T-helper 17 cell (primary cell): ENCODE results near the gene PPIE. TPM values are rescaled to one million over a fixed set of nuclear protein-coding genes. Genes with fewer than 3 reads are reported as not detected.
A peak's percentile ranks its signal among the peaks of the same experiment; 100 is the strongest.
"Not testable (repeated sequence)": the region's sequence is repeated elsewhere in the genome, so short reads cannot be mapped to it uniquely, and the experiment has no call there.

ENCODE experiments used
- ATAC-seq: fragments of 150-1000 bp; cut with Tn5 transposase; 2 replicates; pipeline ENCODE4 v1.10.0; 2021; ENCODE audit warnings: mild to moderate bottlenecking, moderate library complexity
- DNase-seq, 3 donors: peaks; one replicate each; pipeline versions ENCODE4 v3.0.0 to v3.0.0-alpha.2; 2020 to 2021
- H3K9me3 ChIP-seq: one replicate; pipeline ENCODE4 v1.7.0; 2013; ENCODE audit warnings: low read length, mild to moderate bottlenecking; ENCODE audit not compliant: control insufficient read depth, poor library complexity, severe bottlenecking
- H3K27ac Mint-ChIP-seq: one replicate; pipeline ENCODE4 v1.8.0; 2022; ENCODE audit warnings: mild to moderate bottlenecking, moderate library complexity, mixed read lengths
- H3K27me3 Mint-ChIP-seq: one replicate; pipeline ENCODE4 v1.8.0; 2022; ENCODE audit warnings: mixed read lengths
- H3K36me3 Mint-ChIP-seq: one replicate; pipeline ENCODE4 v1.8.0; 2022; ENCODE audit warnings: low read depth, mixed read lengths
- H3K4me1 Mint-ChIP-seq: one replicate; pipeline ENCODE4 v1.8.0; 2022; ENCODE audit warnings: mild to moderate bottlenecking, mixed read lengths
- H3K4me3 Mint-ChIP-seq: one replicate; pipeline ENCODE4 v1.8.0; 2022; ENCODE audit warnings: mild to moderate bottlenecking, moderate library complexity, mixed read lengths
- total RNA-seq, 4 donors: library from RNA in 2 of 4; stranded (reverse) in 2 of 4; gene quantifications; one replicate each; pipeline ENCODE4 v1.2.3 and lab custom pipeline; 2022 to 2026

Gene PPIE
- total RNA-seq, 2 donors from 2014 or later, result 44.8 to 57.5 TPM

- DNase-seq, H3K4me3 Mint-ChIP-seq, H3K27ac Mint-ChIP-seq, H3K27me3 Mint-ChIP-seq, H3K36me3 Mint-ChIP-seq, H3K9me3 ChIP-seq, ATAC-seq, H3K4me1 Mint-ChIP-seq: not testable (repeated sequence)
Observed at GRCh38 chr1:39769502-39769901, 30.8 kb downstream of the PPIE start.

DNA sequence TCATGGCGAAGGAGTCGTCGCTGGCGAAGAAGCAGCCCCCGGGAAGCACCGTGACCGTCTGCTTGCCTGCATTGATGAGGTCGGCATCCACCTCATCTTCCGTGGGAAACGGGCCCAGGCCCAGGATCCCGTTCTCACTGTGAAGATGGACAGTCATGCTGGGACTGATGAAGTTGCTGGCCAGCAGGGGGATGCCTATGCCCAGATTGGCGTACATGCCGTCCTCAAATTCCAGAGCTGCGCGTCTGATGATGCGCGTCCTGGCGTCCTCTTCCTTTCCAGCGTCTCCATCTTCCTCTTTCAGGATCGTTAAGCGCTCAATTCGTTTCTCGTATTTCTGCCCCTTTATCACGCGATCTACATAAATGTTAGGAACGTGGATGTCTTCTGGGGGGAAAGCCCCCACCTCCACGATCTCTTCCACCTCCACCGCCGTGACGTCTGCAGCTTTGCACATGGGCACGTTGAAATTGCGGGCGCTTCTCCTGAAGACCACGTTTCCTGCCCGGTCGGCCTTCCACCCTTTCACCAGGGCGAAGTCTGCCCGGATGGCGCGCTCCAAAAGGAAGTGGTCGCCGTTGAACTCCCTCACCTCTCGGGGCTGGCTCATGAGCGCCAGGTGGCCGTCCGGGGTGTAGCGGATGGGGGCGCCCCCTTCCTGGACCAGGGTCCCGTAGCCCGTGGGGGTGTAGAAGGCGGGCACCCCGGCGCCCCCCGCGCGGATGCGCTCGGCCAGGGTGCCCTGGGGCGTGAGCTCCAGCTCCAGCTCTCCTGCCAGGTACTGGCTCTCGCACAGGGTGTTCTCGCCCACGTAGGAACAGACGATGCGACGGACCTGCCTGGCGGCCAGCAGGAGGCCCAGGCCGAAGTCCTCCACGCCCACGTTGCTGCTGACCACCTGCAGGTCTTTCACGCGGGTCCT is 31.7 kb downstream of the PPIE start:
- H3K36me3 Mint-ChIP-seq, H3K4me3 Mint-ChIP-seq, H3K4me1 Mint-ChIP-seq, DNase-seq, H3K27me3 Mint-ChIP-seq, H3K27ac Mint-ChIP-seq, H3K9me3 ChIP-seq: not testable (repeated sequence)
- peak; percentile 38 for ATAC-seq

GRCh38 chr1:39771022-39771532 is 32.4 kb downstream of the PPIE start, which contains the start of gene OXCT2:
TSS of gene OXCT2 (minus strand) at chr1:39771348. CDS start at chr1:39771255, 93 bp downstream.
- not testable (repeated sequence) for H3K4me3 Mint-ChIP-seq, H3K9me3 ChIP-seq, DNase-seq, H3K36me3 Mint-ChIP-seq, H3K4me1 Mint-ChIP-seq, H3K27ac Mint-ChIP-seq, H3K27me3 Mint-ChIP-seq
- ATAC-seq, result peak; percentile 28

DNA sequence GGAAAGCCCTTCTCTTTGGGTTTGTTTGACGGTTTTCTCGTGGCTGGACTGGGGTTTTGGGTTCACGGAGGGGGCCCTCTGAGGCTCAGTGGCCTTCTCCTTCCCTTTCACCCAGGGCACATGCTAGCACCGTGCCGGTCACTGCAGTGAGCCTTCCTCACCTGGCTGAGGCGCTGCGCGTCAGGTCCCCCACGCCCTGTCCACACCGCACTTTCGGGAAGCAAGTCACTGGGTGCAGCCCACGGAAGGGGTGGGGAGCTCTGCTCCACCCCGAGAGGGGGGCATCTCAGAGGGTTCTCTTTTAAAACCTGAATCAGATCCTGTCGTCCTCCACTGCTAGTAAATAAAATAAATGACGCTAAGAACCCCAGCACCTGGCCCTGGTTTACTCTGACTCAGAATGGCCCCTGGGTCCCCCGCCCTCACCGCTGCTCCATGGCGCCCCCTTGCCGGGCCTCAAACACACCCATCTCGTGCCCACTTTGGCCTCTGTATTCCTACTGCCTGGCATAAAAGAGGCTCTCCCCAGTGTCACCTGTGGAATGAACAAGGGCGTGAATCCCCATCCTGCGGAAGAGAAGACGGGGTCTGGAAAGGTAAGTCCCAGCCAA is 34.8 kb downstream of the PPIE start:
- H3K27me3 Mint-ChIP-seq, H3K36me3 Mint-ChIP-seq, DNase-seq, H3K27ac Mint-ChIP-seq, H3K4me1 Mint-ChIP-seq, H3K9me3 ChIP-seq, H3K4me3 Mint-ChIP-seq: not testable (repeated sequence)
- peak; percentile 66 for ATAC-seq

- not testable (repeated sequence) for H3K27me3 Mint-ChIP-seq, H3K9me3 ChIP-seq, H3K27ac Mint-ChIP-seq, DNase-seq, H3K36me3 Mint-ChIP-seq, H3K4me1 Mint-ChIP-seq, H3K4me3 Mint-ChIP-seq, ATAC-seq
Observed at GRCh38 chr1:39775141-39775540, 36.5 kb downstream of the PPIE start.

DNA sequence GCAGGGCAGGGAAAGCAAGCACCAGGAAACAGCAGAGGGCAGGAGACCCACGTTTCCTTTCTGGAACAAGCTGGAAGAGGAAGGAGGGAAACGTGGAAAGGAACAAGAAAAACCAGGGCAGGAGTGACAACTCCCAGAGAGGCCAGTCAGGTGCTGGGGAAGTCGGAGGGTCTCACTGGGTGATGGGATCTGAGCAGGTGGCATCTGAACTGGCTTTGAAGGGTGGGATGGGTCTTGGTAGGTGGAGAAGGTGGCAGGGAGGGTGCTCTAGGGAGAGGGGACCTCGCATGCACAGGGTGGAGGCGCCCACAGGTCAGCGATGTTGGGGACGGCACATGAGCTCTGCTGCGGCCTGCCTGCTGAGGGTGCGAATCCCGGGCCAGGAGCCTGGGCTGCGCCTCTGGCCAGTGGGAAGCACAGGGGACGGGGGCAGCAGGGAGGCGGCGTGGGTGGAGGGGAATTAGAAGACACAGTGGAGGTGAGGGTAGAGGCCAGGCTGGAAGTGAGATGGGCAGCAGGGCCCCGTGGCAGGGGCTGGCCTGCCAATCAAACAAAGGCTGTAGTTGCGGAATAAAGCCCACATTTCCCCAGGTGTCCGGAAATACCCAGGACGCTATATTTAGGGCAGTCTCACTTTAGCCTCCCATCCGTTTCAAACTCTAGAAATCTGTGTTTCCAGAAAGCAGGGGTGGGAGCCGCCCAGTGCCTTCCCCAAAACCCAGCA is 37.2 kb downstream of the PPIE start:
- not testable (repeated sequence) for H3K27me3 Mint-ChIP-seq, H3K9me3 ChIP-seq, H3K36me3 Mint-ChIP-seq, H3K4me1 Mint-ChIP-seq, H3K27ac Mint-ChIP-seq, DNase-seq, ATAC-seq, H3K4me3 Mint-ChIP-seq

- H3K9me3 ChIP-seq, result no peaks in the 10 kb centered on the region
- Mint-ChIP-seq H3K27ac (no peak overlapping the region), H3K36me3 (no peaks in the 10 kb centered on the region), H3K4me1 (no peaks in the 10 kb centered on the region), H3K4me3 (no peak overlapping the region), H3K27me3 (peaks cover 13% of the 10 kb centered on the region)
- ATAC-seq, result no peak
- DNase-seq, result no peak
Observed at GRCh38 chr1:39776400-39776713, 37.7 kb downstream of the PPIE start.

- DNase-seq, result no peak
- Mint-ChIP-seq H3K4me1 (no peaks in the 10 kb centered on the region), H3K4me3 (no peak overlapping the region), H3K27me3 (peaks cover 13% of the 10 kb centered on the region), H3K27ac (no peak overlapping the region), H3K36me3 (no peaks in the 10 kb centered on the region)
- no peaks in the 10 kb centered on the region for H3K9me3 ChIP-seq
- no peak for ATAC-seq
Observed at GRCh38 chr1:39776886-39777285, 38.2 kb downstream of the PPIE start.

DNA sequence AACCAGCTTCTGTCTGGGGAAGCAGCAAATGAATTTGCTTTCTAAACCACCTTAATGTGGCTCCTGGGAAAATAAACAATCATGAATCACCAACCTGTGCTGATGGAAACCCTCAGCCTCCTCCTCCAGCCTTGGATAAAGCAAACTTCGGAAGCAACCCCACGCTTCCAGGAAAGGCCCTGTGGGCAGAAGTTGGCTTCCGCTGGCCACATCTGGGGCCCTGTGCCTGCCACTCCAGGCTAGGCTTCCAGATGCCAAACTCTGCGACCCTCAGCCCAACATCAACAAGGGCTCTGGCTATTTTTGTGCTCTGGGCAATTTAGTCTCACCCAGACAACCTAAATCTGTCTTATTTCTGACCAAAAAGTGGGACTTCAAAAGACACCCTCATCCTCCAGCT is 38.6 kb downstream of the PPIE start:
- H3K4me3 Mint-ChIP-seq, result no peak overlapping the region
- DNase-seq, result no peak
- H3K4me1 Mint-ChIP-seq, result no peaks in the 10 kb centered on the region
- no peaks in the 10 kb centered on the region for H3K9me3 ChIP-seq
- ATAC-seq, result no peak
- no peak overlapping the region for H3K27ac Mint-ChIP-seq
- no peaks in the 10 kb centered on the region for H3K36me3 Mint-ChIP-seq
- H3K27me3 Mint-ChIP-seq, result peaks cover 13% of the 10 kb centered on the region

- not testable (repeated sequence) for DNase-seq, H3K4me1 Mint-ChIP-seq, ATAC-seq
Observed at GRCh38 chr1:39777896-39778295, 39.2 kb downstream of the PPIE start.

DNA sequence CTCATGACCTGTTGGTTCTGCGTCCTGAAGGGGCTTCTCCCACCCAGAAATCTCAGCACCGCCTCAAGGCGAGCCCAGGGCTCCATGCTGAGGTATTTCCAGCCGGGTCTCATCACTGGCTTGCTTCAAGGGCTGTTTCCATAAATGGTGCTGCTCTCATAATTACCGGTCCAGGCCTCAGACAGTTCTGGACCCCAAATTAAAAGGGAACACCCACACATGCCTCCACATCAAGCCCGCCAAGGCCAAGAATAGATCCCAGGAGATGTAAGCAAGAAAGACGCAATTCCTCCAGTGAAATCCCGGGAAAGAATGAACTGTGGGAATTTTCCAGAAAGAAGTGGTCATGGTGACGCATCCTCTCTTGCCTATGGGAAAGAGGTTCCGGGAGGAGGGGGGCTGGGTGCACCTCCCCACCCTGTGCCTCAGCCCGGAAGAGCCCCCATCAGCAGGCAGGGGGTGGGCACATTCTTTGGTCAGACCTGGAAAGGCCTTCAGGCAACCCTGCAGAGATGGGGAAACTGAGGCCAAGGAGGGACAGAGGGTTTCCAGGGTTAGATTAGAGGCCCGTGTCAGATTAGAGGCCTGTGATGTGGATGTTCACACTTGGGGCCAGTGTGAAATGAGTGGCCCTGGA is 39.9 kb downstream of the PPIE start:
- not testable (repeated sequence) for DNase-seq, H3K27ac Mint-ChIP-seq, ATAC-seq, H3K36me3 Mint-ChIP-seq, H3K4me3 Mint-ChIP-seq, H3K4me1 Mint-ChIP-seq, H3K9me3 ChIP-seq
- peaks cover 18% of the 10 kb centered on the region for H3K27me3 Mint-ChIP-seq

More at GRCh38 chr1:39777896-39778295, 39.2 kb downstream of the PPIE start:
- not testable (repeated sequence) for H3K9me3 ChIP-seq, H3K27ac Mint-ChIP-seq, H3K4me3 Mint-ChIP-seq, H3K36me3 Mint-ChIP-seq
- H3K27me3 Mint-ChIP-seq, result peaks cover 13% of the 10 kb centered on the region

DNA sequence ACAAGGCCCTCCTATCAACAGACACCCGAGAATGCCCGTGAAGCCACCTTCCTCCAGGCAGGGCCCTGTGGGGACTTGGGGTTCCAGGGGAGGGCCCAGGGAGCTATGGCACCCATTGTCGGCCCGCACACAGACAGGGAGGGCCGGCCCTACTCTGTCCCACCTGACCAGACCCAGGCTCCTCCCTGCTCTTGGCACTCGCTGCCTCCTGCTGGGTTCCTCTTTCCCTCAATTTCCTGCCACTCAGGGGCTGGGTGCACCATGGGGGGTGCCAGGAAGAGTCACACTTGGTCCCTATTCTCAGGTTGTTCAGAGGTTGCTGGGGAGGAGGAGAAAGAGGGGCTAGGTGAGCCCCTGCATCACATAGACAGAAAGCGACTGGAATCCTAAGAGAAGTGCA is 40.5 kb downstream of the PPIE start:
- H3K27me3 Mint-ChIP-seq, result peaks cover 18% of the 10 kb centered on the region
- DNase-seq (no peak), ATAC-seq (no peak)
- no peak overlapping the region for H3K27ac Mint-ChIP-seq
- no peaks in the 10 kb centered on the region for H3K36me3 Mint-ChIP-seq
- no peaks in the 10 kb centered on the region for H3K4me1 Mint-ChIP-seq
- H3K4me3 Mint-ChIP-seq, result no peak overlapping the region
- no peaks in the 10 kb centered on the region for H3K9me3 ChIP-seq

DNA sequence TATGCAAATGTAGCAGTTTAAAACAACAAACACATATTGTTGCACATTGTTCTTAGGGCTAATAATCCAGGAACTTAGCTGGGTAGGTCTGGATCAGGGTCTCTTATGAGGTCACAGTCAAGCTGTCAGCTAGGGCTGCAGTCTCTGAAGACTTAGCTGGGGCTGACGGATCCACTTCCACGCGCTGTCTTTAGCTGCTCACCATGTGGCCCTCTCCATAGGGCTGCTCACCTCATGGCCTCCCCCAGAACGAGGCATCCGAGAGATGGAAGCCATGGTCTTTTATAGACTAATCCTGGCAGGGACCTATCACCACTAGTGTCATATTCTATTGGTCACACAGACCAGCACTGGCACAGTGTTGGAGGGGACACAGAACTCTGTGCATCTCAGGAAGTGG is 41.1 kb downstream of the PPIE start:
- Mint-ChIP-seq H3K4me1 (no peaks in the 10 kb centered on the region), H3K27me3 (peaks cover 18% of the 10 kb centered on the region), H3K27ac (no peak overlapping the region), H3K36me3 (no peaks in the 10 kb centered on the region), H3K4me3 (no peak overlapping the region)
- H3K9me3 ChIP-seq, result no peaks in the 10 kb centered on the region
- DNase-seq (no peak), ATAC-seq (no peak)
